ENCODE results near the gene TBL3. TPM values are rescaled to one million over a fixed set of nuclear protein-coding genes. Genes with fewer than 3 reads are reported as not detected.
A peak's percentile ranks its signal among the peaks of the same experiment; 100 is the strongest.
"Not testable (repeated sequence)": the region's sequence is repeated elsewhere in the genome, so short reads cannot be mapped to it uniquely, and the experiment has no call there.

Gene TBL3
- total and polyA plus RNA-seq, 9 of the 15 experiments (the other 6 are each of a cell fraction or from before 2014, with no cell fraction given), result 0.97 to 117 (median 24.5) TPM

- TF ChIP-seq THAP12 (CRISPR knock-in tag; IDR thresholded peaks at IDR 0.05) (peak; percentile 92), ATF3 (IDR thresholded peaks at IDR 0.05) (no peak), ATF3 (CRISPR knock-in tag; conservative IDR thresholded peaks at IDR 0.05) (0 out of 2 replicates have a peak, but pooled peaks have one; percentile 49), HIVEP1 (CRISPR knock-in tag; IDR thresholded peaks at IDR 0.05) (no peak)
Measured at GRCh38 chr16:2009791-2010510, 38.1 kb downstream of the TBL3 start, which contains the start of gene ZNF598 (continued).

GRCh38 chr16:2011726-2012125, 39.9 kb downstream of the TBL3 start:
- WGBS (ENCODE audit: insufficient coverage, low coverage, missing lambda C conversion rate), result 73% methylated on average over 6 of the region's 9 CpGs
- in situ Hi-C loops (cut with MboI); DNase-seq (ENCODE audit: extremely low read depth in 1 of 4, low spot score in 3 of 4); ATAC-seq; H3K27me3 ChIP-seq (ENCODE audit: control insufficient read depth in 2 of 2, insufficient read depth in 2 of 2, low read length in 2 of 2); H2AFZ ChIP-seq (ENCODE audit: low read depth, low read length); intact Hi-C loops (cut with micrococcal nuclease); H3K9me1 ChIP-seq (ENCODE audit: control insufficient read depth, insufficient read depth, low read length); CTCF ChIA-PET (ENCODE audit: low intra/inter-chr PET ratio); H3K9ac ChIP-seq (ENCODE audit: insufficient read depth in 1 of 2, low read depth in 2 of 2, low read length in 2 of 2); H3K27ac ChIP-seq (ENCODE audit: extremely low read depth, low read depth, low read length); H3K4me3 ChIP-seq; FAIRE-seq; H3K4me2 ChIP-seq (ENCODE audit: insufficient read depth, low read length); H3K9me3 ChIP-seq (replicated peaks; ENCODE audit: control insufficient read depth, insufficient read depth, low read depth, low read length); BruUV-seq (replicated peaks): not testable (repeated sequence)
- peaks cover 24 to 56% of the 10 kb centered on the region in 2 experiments for H3K4me1 ChIP-seq (replicated peaks in 1 of 2; ENCODE audit: control insufficient read depth in 2 of 2, insufficient read depth in 2 of 2, low read length in 2 of 2)
- peaks cover 17% of the 10 kb centered on the region; the same call in 1 of the 3 replicates for H3K36me3 ChIP-seq (ENCODE audit: control insufficient read depth, insufficient read depth, low read length)
- POLR2A ChIA-PET, result interaction anchor here (1.5 to 2.5 kb wide), 2 partner anchors 47 to 143 kb away, joined by 3 to 10 read pairs; partner anchors contain the start of genes RPS2 and TRAF7
- H3K79me2 ChIP-seq (ENCODE audit: control insufficient read depth, insufficient read depth, low read length), result peaks cover 41% of the 10 kb centered on the region
- peaks cover 23% of the 10 kb centered on the region; the same call in 1 of the 2 replicates for H4K20me1 ChIP-seq (replicated peaks; ENCODE audit: control insufficient read depth, insufficient read depth, low read length)
